Panc1 (cell line): Measurements from ENCODE around the gene HS3ST5. TPM values are rescaled to one million over a fixed set of nuclear protein-coding genes. Genes with fewer than 3 reads are reported as not detected.
"Not testable (repeated sequence)": the region's sequence is repeated elsewhere in the genome, so short reads cannot be mapped to it uniquely, and the experiment has no call there.

Experiments
- ATAC-seq: fragments of 200-7000 bp; cut with Tn5 transposase; 2 replicates; pipeline ENCODE4 v1.9.1; 2020; ENCODE audit warnings: mild to moderate bottlenecking, moderate library complexity
- BruUV-seq: library from RNA; stranded (reverse); fragments of 400-500 nt; replicated peaks from 2 replicates; lab custom pipeline; 2021; lab: Mats Ljungman, UMichigan
- CTCF ChIA-PET: fragments of 300-600 bp; sonication (Branson Sonifier 250); formaldehyde crosslinking; loops from one replicate; lab custom pipeline; 2022; ENCODE audit warnings: antibody characterized with exemption; lab: Charles Lee
- POLR2A ChIA-PET: fragments of 300-600 bp; sonication (Branson Sonifier 250); formaldehyde crosslinking; loops from one replicate; lab custom pipeline; 2022; ENCODE audit warnings: antibody characterized with exemption; lab: Charles Lee
- DNase-seq: peaks from one replicate; pipeline ENCODE4 v3.0.0-alpha.2; 2010; ENCODE audit warnings: low read depth, low spot score
- H3K27ac ChIP-seq: 2 replicates; pipeline ENCODE4 v1.5.1; 2011; ENCODE audit warnings: mild to moderate bottlenecking, low read length, inconsistent platforms
- H3K27me3 ChIP-seq: fragments of 200-500 bp; sonication (Bioruptor generic); 2 replicates; pipeline ENCODE4 v1.6.0; 2014; ENCODE audit warnings: low read length, inconsistent platforms; ENCODE audit not compliant: control insufficient read depth, insufficient read depth
- H3K36me3 ChIP-seq: fragments of 200-500 bp; sonication (Bioruptor generic); 2 replicates; pipeline ENCODE4 v1.5.1; 2014; ENCODE audit warnings: inconsistent platforms, mild to moderate bottlenecking, low read length, moderate library complexity; ENCODE audit not compliant: control insufficient read depth, insufficient read depth
- H3K4me1 ChIP-seq: 2 replicates; pipeline ENCODE4 v1.5.1; 2011; ENCODE audit warnings: inconsistent platforms, mild to moderate bottlenecking, low read length, moderate library complexity; ENCODE audit not compliant: control insufficient read depth, insufficient read depth
- H3K4me3 ChIP-seq, 2 experiments: 2 replicates each; pipeline ENCODE4 v1.5.1; 2011 to 2012; ENCODE audit warnings: low read depth in 2 of 2, low read length in 2 of 2, mild to moderate bottlenecking in 2 of 2, inconsistent platforms in 1 of 2, moderate library complexity in 1 of 2
- H3K9me3 ChIP-seq: fragments of 200-500 bp; sonication (Bioruptor generic); 2 replicates; pipeline ENCODE4 v1.5.1; 2014; ENCODE audit warnings: low read depth, mild to moderate bottlenecking, inconsistent platforms, low read length, moderate library complexity; ENCODE audit not compliant: control insufficient read depth, insufficient read depth
- CTCF ChIP-seq: fragments of 450-650 bp; IDR thresholded peaks from 2 replicates; pipeline ENCODE4 v1.5.1; 2017; ENCODE audit warnings: mild to moderate bottlenecking
- POLR2AphosphoS5 ChIP-seq: IDR thresholded peaks from 2 replicates; pipeline ENCODE4 v1.6.1; 2012; ENCODE audit warnings: mild to moderate bottlenecking, low read depth, low read length, moderate library complexity
- SIN3A ChIP-seq: IDR thresholded peaks from 2 replicates; pipeline ENCODE4 v1.6.1; 2012; ENCODE audit warnings: low read depth, mild to moderate bottlenecking, low read length, moderate library complexity, borderline replicate concordance; ENCODE audit not compliant: insufficient read depth
- TCF7L2 ChIP-seq: IDR thresholded peaks from 2 replicates; pipeline ENCODE4 v1.6.1; 2011; ENCODE audit warnings: mild to moderate bottlenecking, low read depth, low read length, inconsistent platforms
- in situ Hi-C: cut with HindIII; loops from 2 replicates; pipeline ENCODE4 v1.10.0; 2016; ENCODE audit warnings: low sequenced_read_pairs, low pct_unique_long_range_greater_than_20kb
- intact Hi-C: fragments of 100-400 bp; cut with micrococcal nuclease; formaldehyde crosslinking; loops from one replicate; pipeline ENCODE4 v1.10.0; 2022; ENCODE audit not compliant: unreplicated experiment
- total RNA-seq: library from RNA; stranded (reverse); gene quantifications from one replicate; pipeline ENCODE4 v1.2.1, GENCODE V29; 2021; ENCODE audit not compliant: unreplicated experiment
- TF ChIP-seq, protein P1 (sequence below), 2 experiments: IDR thresholded peaks; 2 replicates each; pipeline ENCODE4 v1.6.1; 2011 to 2012; ENCODE audit warnings: low read depth in 2 of 2, control low read depth in 1 of 2, low read length in 1 of 2, mild to moderate bottlenecking in 1 of 2, moderate library complexity in 1 of 2; ENCODE audit not compliant: insufficient read depth in 1 of 2

HS3ST5 gene
- total RNA-seq, 1 experiment from 2014 or later = 0.05 TPM

DNA sequence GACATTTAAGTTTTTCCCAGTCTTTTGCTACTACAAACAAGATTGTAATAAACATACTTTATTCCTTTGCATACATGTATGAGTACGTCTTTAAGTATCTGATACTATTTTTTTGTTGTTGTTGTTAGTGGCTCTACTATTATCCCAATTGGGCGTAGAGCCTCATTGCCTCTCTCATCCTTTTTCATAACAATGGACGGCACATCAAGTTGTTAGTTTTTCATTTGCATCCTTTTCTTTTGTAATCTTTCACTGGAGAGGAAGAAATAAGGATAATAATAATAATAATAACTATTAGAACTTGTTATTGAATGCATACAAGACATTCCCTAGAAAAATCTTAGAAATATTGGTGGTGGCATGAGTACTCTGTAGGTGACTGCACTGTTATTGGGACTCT lies 23.1 kb downstream of the HS3ST5 start:
- Histone ChIP-seq H3K36me3 (no peaks in the 10 kb centered on the region), H3K4me1 (no peaks in the 10 kb centered on the region), H3K27me3 (no peaks in the 10 kb centered on the region), H3K4me3 (no peak overlapping the region), H3K27ac (no peak overlapping the region), H3K9me3 (no peaks in the 10 kb centered on the region)
- ATAC-seq (no peak), DNase-seq (no peak)
- in situ Hi-C loops (no loop called here), intact Hi-C loops (no loop called here)
- BruUV-seq = no TSS peak
- POLR2A ChIA-PET = no interaction called here
- no peak for TF ChIP-seq CTCF
- CTCF ChIA-PET = no interaction called here

- ChIA-PET POLR2A (no interaction called here), CTCF (no interaction called here)
- in situ Hi-C loops = no loop called here
Observed at GRCh38 chr6:114315831-114316595, 26.8 kb downstream of the HS3ST5 start.

GRCh38 chr6:114313816-114314215 lies 29.0 kb downstream of the HS3ST5 start:
- H3K4me3 ChIP-seq, DNase-seq, BruUV-seq, H3K9me3 ChIP-seq, ATAC-seq, in situ Hi-C loops, H3K36me3 ChIP-seq, H3K27ac ChIP-seq, H3K27me3 ChIP-seq, CTCF ChIA-PET, intact Hi-C loops, H3K4me1 ChIP-seq, POLR2A ChIA-PET: not testable (repeated sequence)

More at GRCh38 chr6:114315831-114316595, 26.8 kb downstream of the HS3ST5 start:
- Histone ChIP-seq H3K27ac (no peak overlapping the region), H3K27me3 (no peaks in the 10 kb centered on the region), H3K9me3 (no peaks in the 10 kb centered on the region), H3K4me1 (no peaks in the 10 kb centered on the region), H3K36me3 (no peaks in the 10 kb centered on the region), H3K4me3 (no peak overlapping the region)
- TF ChIP-seq CTCF = no peak
- no peak for TF ChIP-seq POLR2AphosphoS5
- no peak for TF ChIP-seq TCF7L2
- no peak for TF ChIP-seq SIN3A
- TF ChIP-seq, protein P1, sequence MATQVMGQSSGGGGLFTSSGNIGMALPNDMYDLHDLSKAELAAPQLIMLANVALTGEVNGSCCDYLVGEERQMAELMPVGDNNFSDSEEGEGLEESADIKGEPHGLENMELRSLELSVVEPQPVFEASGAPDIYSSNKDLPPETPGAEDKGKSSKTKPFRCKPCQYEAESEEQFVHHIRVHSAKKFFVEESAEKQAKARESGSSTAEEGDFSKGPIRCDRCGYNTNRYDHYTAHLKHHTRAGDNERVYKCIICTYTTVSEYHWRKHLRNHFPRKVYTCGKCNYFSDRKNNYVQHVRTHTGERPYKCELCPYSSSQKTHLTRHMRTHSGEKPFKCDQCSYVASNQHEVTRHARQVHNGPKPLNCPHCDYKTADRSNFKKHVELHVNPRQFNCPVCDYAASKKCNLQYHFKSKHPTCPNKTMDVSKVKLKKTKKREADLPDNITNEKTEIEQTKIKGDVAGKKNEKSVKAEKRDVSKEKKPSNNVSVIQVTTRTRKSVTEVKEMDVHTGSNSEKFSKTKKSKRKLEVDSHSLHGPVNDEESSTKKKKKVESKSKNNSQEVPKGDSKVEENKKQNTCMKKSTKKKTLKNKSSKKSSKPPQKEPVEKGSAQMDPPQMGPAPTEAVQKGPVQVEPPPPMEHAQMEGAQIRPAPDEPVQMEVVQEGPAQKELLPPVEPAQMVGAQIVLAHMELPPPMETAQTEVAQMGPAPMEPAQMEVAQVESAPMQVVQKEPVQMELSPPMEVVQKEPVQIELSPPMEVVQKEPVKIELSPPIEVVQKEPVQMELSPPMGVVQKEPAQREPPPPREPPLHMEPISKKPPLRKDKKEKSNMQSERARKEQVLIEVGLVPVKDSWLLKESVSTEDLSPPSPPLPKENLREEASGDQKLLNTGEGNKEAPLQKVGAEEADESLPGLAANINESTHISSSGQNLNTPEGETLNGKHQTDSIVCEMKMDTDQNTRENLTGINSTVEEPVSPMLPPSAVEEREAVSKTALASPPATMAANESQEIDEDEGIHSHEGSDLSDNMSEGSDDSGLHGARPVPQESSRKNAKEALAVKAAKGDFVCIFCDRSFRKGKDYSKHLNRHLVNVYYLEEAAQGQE (IDR thresholded peaks at IDR 0.05; ENCODE audit: insufficient read depth in 1 of 2, low read depth in 2 of 2, low read length in 1 of 2) = no peak
- no TSS peak for BruUV-seq
- intact Hi-C loops = no loop called here
- DNase-seq = no peak
- no peak for ATAC-seq
